Prostate gland (tissue), 2 donors: Measurements from ENCODE around the gene CEP43. TPM values are rescaled to one million over a fixed set of nuclear protein-coding genes. Genes with fewer than 3 reads are reported as not detected.
A peak's percentile ranks its signal among the peaks of the same experiment; 100 is the strongest.
"Not testable (repeated sequence)": the region's sequence is repeated elsewhere in the genome, so short reads cannot be mapped to it uniquely, and the experiment has no call there.

Source experiments
- DNase-seq: peaks from one replicate; pipeline ENCODE4 v3.0.0-alpha.2; 2019; ENCODE audit warnings: low spot score
- H3K27ac ChIP-seq, 2 donors: fragments of 200-600 bp; sonication (generic); 2 replicates each; pipeline ENCODE4 v1.5.1; 2017 to 2019
- H3K27me3 ChIP-seq: fragments of 200-600 bp; sonication (generic); replicated peaks from 2 replicates; pipeline ENCODE4 v1.5.1; 2019; ENCODE audit not compliant: insufficient read depth
- H3K36me3 ChIP-seq, 2 donors: fragments of 200-600 bp; sonication (generic); 1 replicate in 1 of 2; 2 replicates in 1 of 2; pipeline versions ENCODE4 v1.5.1 to v1.8.1; 2017 to 2019
- H3K4me1 ChIP-seq: fragments of 200-600 bp; sonication (generic); replicated peaks from 2 replicates; pipeline ENCODE4 v1.5.1; 2019
- H3K4me3 ChIP-seq, 2 donors: fragments of 200-600 bp; sonication (generic); 2 replicates each; pipeline ENCODE4 v1.5.1; 2017 to 2019
- H3K9me3 ChIP-seq: fragments of 200-600 bp; sonication (generic); 2 replicates; pipeline ENCODE4 v1.5.1; 2017
- POLR2A ChIP-seq: fragments of 450-650 bp; IDR thresholded peaks from one replicate; pipeline ENCODE4 v1.6.1; 2016; ENCODE audit warnings: antibody characterized with exemption, mild to moderate bottlenecking
- POLR2AphosphoS5 ChIP-seq: sonication (generic); formaldehyde crosslinking; IDR thresholded peaks from one replicate; pipeline ENCODE4 v1.6.1; 2017; ENCODE audit warnings: antibody characterized with exemption
- WGBS: methylation state at CpG from one replicate; pipeline ENCODE4 v1.1.5; 2018; 5-methylcytosine and 5-hydroxymethylcytosine counted together
- intact Hi-C: fragments of 100-400 bp; cut with DNase I; formaldehyde crosslinking; loops from one replicate; pipeline ENCODE4 v1.14.2; 2022
- total RNA-seq, 2 donors: library from RNA; depleted of rRNA; stranded (reverse); fragments of >200 nt; gene quantifications; one replicate each; pipeline ENCODE4 v1.1.0, GENCODE V29; 2016
- TF ChIP-seq, protein P1 (sequence below), 4 experiments: fragments of 200-600 bp in 2 of 4; fragments of 450-650 bp in 2 of 4; sonication (generic) in 2 of 4; IDR thresholded peaks; 1 replicate in 3 of 4; 2 replicates in 1 of 4; pipeline ENCODE4 v1.5.1; 2016 to 2019; ENCODE audit warnings: antibody characterized with exemption in 4 of 4, mild to moderate bottlenecking in 2 of 4, moderate library complexity in 2 of 4

Gene CEP43, protein sequence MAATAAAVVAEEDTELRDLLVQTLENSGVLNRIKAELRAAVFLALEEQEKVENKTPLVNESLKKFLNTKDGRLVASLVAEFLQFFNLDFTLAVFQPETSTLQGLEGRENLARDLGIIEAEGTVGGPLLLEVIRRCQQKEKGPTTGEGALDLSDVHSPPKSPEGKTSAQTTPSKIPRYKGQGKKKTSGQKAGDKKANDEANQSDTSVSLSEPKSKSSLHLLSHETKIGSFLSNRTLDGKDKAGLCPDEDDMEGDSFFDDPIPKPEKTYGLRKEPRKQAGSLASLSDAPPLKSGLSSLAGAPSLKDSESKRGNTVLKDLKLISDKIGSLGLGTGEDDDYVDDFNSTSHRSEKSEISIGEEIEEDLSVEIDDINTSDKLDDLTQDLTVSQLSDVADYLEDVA
- 10 to 100 TPM; 13.3 to 25.7 TPM for total RNA-seq

GRCh38 chr6:166999145-166999883, at the start of gene CEP43:
CEP43 (plus strand) TSS chr6:166999397; CDS start chr6:166999413, 16 bp downstream.
- Histone ChIP-seq H3K4me1 (no peaks in the 10 kb centered on the region), H3K27me3 (no peaks in the 10 kb centered on the region), H3K9me3 (no peaks in the 10 kb centered on the region), H3K4me3 (peak within 1 kb of the TSS; percentile 86 to 88), H3K27ac (peak within 1 kb of the TSS; percentile 73 to 74), H3K36me3 (no peaks in the 10 kb centered on the region)
- intact Hi-C loops: loop anchor here (5.0 kb wide), 2 partner anchors 47 to 143 kb away; no protein-coding TSS in a partner anchor
- WGBS: under 1% methylated on average over 70 of the region's 93 CpGs
- TF ChIP-seq POLR2AphosphoS5 (peak; percentile 63), POLR2A (peak; percentile 58)
- TF ChIP-seq, protein P1, sequence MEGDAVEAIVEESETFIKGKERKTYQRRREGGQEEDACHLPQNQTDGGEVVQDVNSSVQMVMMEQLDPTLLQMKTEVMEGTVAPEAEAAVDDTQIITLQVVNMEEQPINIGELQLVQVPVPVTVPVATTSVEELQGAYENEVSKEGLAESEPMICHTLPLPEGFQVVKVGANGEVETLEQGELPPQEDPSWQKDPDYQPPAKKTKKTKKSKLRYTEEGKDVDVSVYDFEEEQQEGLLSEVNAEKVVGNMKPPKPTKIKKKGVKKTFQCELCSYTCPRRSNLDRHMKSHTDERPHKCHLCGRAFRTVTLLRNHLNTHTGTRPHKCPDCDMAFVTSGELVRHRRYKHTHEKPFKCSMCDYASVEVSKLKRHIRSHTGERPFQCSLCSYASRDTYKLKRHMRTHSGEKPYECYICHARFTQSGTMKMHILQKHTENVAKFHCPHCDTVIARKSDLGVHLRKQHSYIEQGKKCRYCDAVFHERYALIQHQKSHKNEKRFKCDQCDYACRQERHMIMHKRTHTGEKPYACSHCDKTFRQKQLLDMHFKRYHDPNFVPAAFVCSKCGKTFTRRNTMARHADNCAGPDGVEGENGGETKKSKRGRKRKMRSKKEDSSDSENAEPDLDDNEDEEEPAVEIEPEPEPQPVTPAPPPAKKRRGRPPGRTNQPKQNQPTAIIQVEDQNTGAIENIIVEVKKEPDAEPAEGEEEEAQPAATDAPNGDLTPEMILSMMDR (IDR thresholded peaks at IDR 0.05): peak in 2 of 4 experiments; percentile 18 to 57
- DNase-seq: peak; percentile 88

DNA sequence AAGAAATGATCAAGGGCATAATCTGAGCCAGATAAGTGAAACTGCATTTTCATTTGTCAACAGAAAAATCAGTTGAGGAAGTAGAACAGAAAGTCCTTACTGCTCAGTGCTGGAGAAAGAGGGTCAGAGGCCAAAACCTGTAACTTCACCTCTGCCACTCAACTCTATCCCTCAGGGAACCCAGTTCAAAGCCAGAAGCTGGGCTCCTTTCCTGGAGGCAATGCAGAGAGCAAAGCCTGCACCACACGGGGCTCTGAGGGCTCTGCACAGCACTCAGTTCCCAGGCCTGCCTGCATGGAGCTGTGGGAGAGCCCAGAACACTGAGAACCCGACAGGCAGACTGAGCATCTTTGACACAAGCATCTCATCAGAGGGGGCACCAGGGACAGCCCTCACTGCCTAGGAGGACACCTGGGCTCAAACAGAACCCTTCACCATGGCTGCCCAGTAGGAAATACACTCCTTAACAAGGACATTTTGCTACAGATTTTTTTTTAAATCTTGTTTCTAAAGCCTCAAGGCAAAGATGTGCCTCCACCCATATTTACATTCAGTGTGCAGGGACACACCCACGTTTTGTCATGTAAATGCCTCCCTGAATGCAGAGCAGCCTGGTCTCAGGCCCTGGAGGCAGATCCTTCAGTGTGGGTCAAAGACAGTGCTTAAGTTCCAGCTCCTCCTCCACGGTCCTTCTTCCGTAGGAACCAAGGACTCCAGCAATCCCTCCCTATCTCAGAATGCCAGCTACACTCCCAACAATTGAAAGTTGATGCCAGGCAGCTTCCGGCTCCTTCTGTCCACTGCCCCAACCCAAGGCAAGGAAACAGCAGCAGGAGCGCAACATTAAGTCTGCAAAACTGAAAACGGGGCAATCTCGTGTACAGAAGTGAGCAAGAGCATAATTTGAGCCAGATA, 49.4 kb upstream of the CEP43 start:
- intact Hi-C loops: loop anchor here (5.0 kb wide), 1 partner anchor 48 kb away; the partner anchor contains the start of gene CEP43
- DNase-seq: no peak
- H3K27ac ChIP-seq: no peak overlapping the region
- H3K4me1 ChIP-seq: peaks cover 4% of the 10 kb centered on the region
- H3K27me3 ChIP-seq: no peaks in the 10 kb centered on the region
- TF ChIP-seq POLR2AphosphoS5 (no peak), POLR2A (no peak)
- TF ChIP-seq, protein P1 (IDR thresholded peaks at IDR 0.05): no peak
- no peaks in the 10 kb centered on the region for H3K9me3 ChIP-seq
- WGBS: 66% methylated on average over 9 of the region's 9 CpGs
- no peak overlapping the region for H3K4me3 ChIP-seq
- peaks cover 0 to 5% of the 10 kb centered on the region in 2 donors for H3K36me3 ChIP-seq

GRCh38 chr6:166950443-166950821, 48.8 kb upstream of the CEP43 start:
- H3K27ac ChIP-seq: no peak overlapping the region
- no peaks in the 10 kb centered on the region for H3K9me3 ChIP-seq
- intact Hi-C loops: loop anchor here (5.0 kb wide), 1 partner anchor 47 kb away; the partner anchor contains the start of gene CEP43
- no peak for DNase-seq
- H3K4me3 ChIP-seq: no peak overlapping the region
- H3K4me1 ChIP-seq: peaks cover 4% of the 10 kb centered on the region
- TF ChIP-seq POLR2AphosphoS5 (no peak), POLR2A (no peak)
- TF ChIP-seq, protein P1 (IDR thresholded peaks at IDR 0.05): no peak
- peaks cover 0 to 5% of the 10 kb centered on the region in 2 donors for H3K36me3 ChIP-seq
- WGBS: 97% methylated on average over 10 of the region's 10 CpGs
- H3K27me3 ChIP-seq: no peaks in the 10 kb centered on the region

- 76% methylated on average over 17 of the region's 17 CpGs for WGBS
- not testable (repeated sequence) for H3K27me3 ChIP-seq, H3K36me3 ChIP-seq, H3K4me3 ChIP-seq, H3K27ac ChIP-seq, H3K4me1 ChIP-seq, H3K9me3 ChIP-seq
- TF ChIP-seq, protein P1 (IDR thresholded peaks at IDR 0.05): peak; percentile 15 to 71 (median 59)
- intact Hi-C loops: loop anchor here (5.0 kb wide), 1 partner anchor 46 kb away; the partner anchor contains the start of gene CEP43
- DNase-seq: peak; percentile 70
Measured at GRCh38 chr6:166950892-166951669, 48.1 kb upstream of the CEP43 start.
